Fibroblast of lung (primary cell): ENCODE results near the gene OTOP2.

Experiments used
- EZH2 ChIP-seq: IDR thresholded peaks from 2 replicates; pipeline ENCODE4 v1.5.1; 2012; ENCODE audit warnings: low read length, control low read depth, mild to moderate bottlenecking; ENCODE audit errors: missing control alignments
- TF ChIP-seq, protein P1 (sequence below), 2 donors: IDR thresholded peaks in 1 of 2; conservative IDR thresholded peaks in 1 of 2; 1 replicate in 1 of 2; 2 replicates in 1 of 2; pipeline ENCODE4 v1.5.1; 2011 to 2012; ENCODE audit warnings: low read length in 2 of 2, control low read depth in 1 of 2, inconsistent platforms in 1 of 2, low read depth in 1 of 2, mild to moderate bottlenecking in 1 of 2

DNA sequence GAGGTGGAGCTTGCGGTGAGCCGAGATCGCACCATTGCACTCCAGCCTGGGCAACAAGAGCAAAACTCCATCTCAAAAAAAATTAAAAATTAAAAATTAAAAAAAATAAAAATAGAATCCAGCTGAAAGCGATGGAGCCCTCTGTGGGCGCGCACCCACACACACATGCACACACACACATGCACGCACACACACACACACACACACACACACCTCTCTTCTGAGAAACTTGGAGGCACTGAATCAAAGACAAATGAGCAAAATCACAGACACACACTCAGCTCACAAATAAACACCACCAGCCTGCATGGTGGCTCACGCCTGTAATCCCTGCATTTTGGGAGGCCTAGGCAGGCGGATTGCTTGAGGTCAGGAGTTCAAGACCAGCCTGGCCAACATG, 21.0 kb upstream of the OTOP2 start:
- TF ChIP-seq, protein P1, sequence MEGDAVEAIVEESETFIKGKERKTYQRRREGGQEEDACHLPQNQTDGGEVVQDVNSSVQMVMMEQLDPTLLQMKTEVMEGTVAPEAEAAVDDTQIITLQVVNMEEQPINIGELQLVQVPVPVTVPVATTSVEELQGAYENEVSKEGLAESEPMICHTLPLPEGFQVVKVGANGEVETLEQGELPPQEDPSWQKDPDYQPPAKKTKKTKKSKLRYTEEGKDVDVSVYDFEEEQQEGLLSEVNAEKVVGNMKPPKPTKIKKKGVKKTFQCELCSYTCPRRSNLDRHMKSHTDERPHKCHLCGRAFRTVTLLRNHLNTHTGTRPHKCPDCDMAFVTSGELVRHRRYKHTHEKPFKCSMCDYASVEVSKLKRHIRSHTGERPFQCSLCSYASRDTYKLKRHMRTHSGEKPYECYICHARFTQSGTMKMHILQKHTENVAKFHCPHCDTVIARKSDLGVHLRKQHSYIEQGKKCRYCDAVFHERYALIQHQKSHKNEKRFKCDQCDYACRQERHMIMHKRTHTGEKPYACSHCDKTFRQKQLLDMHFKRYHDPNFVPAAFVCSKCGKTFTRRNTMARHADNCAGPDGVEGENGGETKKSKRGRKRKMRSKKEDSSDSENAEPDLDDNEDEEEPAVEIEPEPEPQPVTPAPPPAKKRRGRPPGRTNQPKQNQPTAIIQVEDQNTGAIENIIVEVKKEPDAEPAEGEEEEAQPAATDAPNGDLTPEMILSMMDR (conservative IDR thresholded peaks at IDR 0.05 in 1 of 2, IDR thresholded peaks at IDR 0.05 in 1 of 2; ENCODE audit: low read depth in 1 of 2, low read length in 2 of 2), result no peak
- TF ChIP-seq EZH2, result no peak
